Measurements from ENCODE around the gene TMSB15C.

Gene TMSB15C

GRCh38 chrX:104047171-104047570 lies 28.9 kb downstream of the TMSB15C start:
- DNase-seq (ENCODE audit: low read depth in 2 of 3, low spot score in 1 of 3) = no peak

- no peak for DNase-seq (ENCODE audit: low read depth in 2 of 3, low spot score in 1 of 3)
Observed at GRCh38 chrX:104045642-104046041, 30.4 kb downstream of the TMSB15C start.

- no peak for DNase-seq (ENCODE audit: low read depth in 2 of 3, low spot score in 1 of 3)
Observed at GRCh38 chrX:104041003-104041402, 35.0 kb downstream of the TMSB15C start.

- DNase-seq (ENCODE audit: low read depth in 2 of 3, low spot score in 1 of 3) = no peak
Observed at GRCh38 chrX:104039689-104040505, 36.1 kb downstream of the TMSB15C start, which contains the start of gene H2BW2. TSS of gene H2BW2 (plus strand) at chrX:104039956. CDS start at chrX:104039995, 39 bp downstream.
